Keratinocyte (primary cell): ENCODE data around the gene ENTHD1. TPM values are rescaled to one million over a fixed set of nuclear protein-coding genes. Genes with fewer than 3 reads are reported as not detected.

Experiments
- DNase-seq: peaks from one replicate; pipeline ENCODE4 v3.0.0-alpha.2; 2011; ENCODE audit warnings: low read depth, missing footprints, low spot score
- FAIRE-seq: peaks from 2 replicates; lab custom pipeline; 2011; peaks lifted over from hg19 to GRCh38; lab: Jason Lieb, UNC
- H2AFZ ChIP-seq: 2 replicates; pipeline ENCODE4 v1.6.0; 2012; ENCODE audit warnings: low read length, control low read depth, inconsistent platforms; ENCODE audit not compliant: control insufficient read depth
- H3K27ac ChIP-seq: 2 replicates; pipeline ENCODE4 v1.5.1; 2011; ENCODE audit warnings: low read length; ENCODE audit not compliant: control insufficient read depth, insufficient read depth
- H3K27me3 ChIP-seq: 3 replicates; pipeline ENCODE4 v1.6.0; 2011; ENCODE audit warnings: low read length; ENCODE audit not compliant: control insufficient read depth, insufficient read depth; ENCODE audit errors: extremely low read depth
- H3K36me3 ChIP-seq, 2 experiments: 2 replicates in 1 of 2; 3 replicates in 1 of 2; pipeline ENCODE4 v1.5.1; 2011; ENCODE audit warnings: low read length in 2 of 2, mild to moderate bottlenecking in 1 of 2; ENCODE audit not compliant: control insufficient read depth in 2 of 2, insufficient read depth in 2 of 2; ENCODE audit errors: extremely low read depth in 1 of 2
- H3K4me1 ChIP-seq: 3 replicates; pipeline ENCODE4 v1.5.1; 2011; ENCODE audit warnings: low read length; ENCODE audit not compliant: control insufficient read depth, insufficient read depth; ENCODE audit errors: extremely low read depth
- H3K4me2 ChIP-seq: 3 replicates; pipeline ENCODE4 v1.6.0; 2011; ENCODE audit warnings: low read depth, low read length; ENCODE audit not compliant: control insufficient read depth, insufficient read depth; ENCODE audit errors: extremely low read depth
- H3K4me3 ChIP-seq, 3 experiments: fragments of 200-600 bp in 1 of 3; sonication (generic) in 1 of 3; 2 replicates in 2 of 3; 3 replicates in 1 of 3; pipeline ENCODE4 v1.5.1; 2011 to 2016; ENCODE audit warnings: low read length in 3 of 3, mild to moderate bottlenecking in 3 of 3, control low read depth in 2 of 3, inconsistent platforms in 1 of 3, low read depth in 1 of 3, mixed read lengths in 1 of 3, mixed run types in 1 of 3, moderate library complexity in 1 of 3; ENCODE audit not compliant: control insufficient read depth in 2 of 3, insufficient read depth in 2 of 3; ENCODE audit errors: extremely low read depth in 1 of 3
- H3K79me2 ChIP-seq: 2 replicates; pipeline ENCODE4 v1.6.0; 2012; ENCODE audit warnings: low read length; ENCODE audit not compliant: control insufficient read depth, insufficient read depth
- H3K9ac ChIP-seq: 3 replicates; pipeline ENCODE4 v1.6.0; 2011; ENCODE audit warnings: low read length; ENCODE audit not compliant: control insufficient read depth, insufficient read depth; ENCODE audit errors: extremely low read depth
- H3K9me1 ChIP-seq: 3 replicates; pipeline ENCODE4 v1.6.0; 2011; ENCODE audit warnings: low read length; ENCODE audit not compliant: control insufficient read depth, insufficient read depth; ENCODE audit errors: extremely low read depth
- H3K9me3 ChIP-seq: 2 replicates; pipeline ENCODE4 v1.5.1; 2012; ENCODE audit warnings: low read depth, low read length; ENCODE audit not compliant: control insufficient read depth
- H4K20me1 ChIP-seq: 3 replicates; pipeline ENCODE4 v1.6.0; 2011; ENCODE audit warnings: low read length; ENCODE audit not compliant: control insufficient read depth, insufficient read depth; ENCODE audit errors: extremely low read depth
- CTCF ChIP-seq, 3 experiments: IDR thresholded peaks in 1 of 3; conservative IDR thresholded peaks in 1 of 3; optimal IDR thresholded peaks in 1 of 3; 2 replicates in 2 of 3; 3 replicates in 1 of 3; pipeline versions ENCODE3 to v1.5.1; 2011; ENCODE audit warnings: low read length in 3 of 3, mild to moderate bottlenecking in 3 of 3, moderate library complexity in 2 of 3, control low read depth in 1 of 3, inconsistent platforms in 1 of 3; ENCODE audit not compliant: insufficient read depth in 2 of 3; ENCODE audit errors: extremely low read depth in 1 of 3
- EZH2 ChIP-seq: IDR thresholded peaks from one replicate; pipeline ENCODE4 v1.6.1; 2012; ENCODE audit warnings: inconsistent platforms, mild to moderate bottlenecking, low read length, moderate library complexity
- dilution Hi-C: fragments of 300-500 bp; cut with MboI; formaldehyde crosslinking; loops from one replicate; pipeline ENCODE4 v1.7.0; 2020; ENCODE audit warnings: low sequenced_read_pairs; ENCODE audit not compliant: extremely low pct_ligation_motif_present
- polyA plus RNA-seq, 5 experiments: library from polyadenylated mRNA; depleted of rRNA in 3 of 5; stranded (reverse) in 3 of 5; stranded (forward) in 1 of 5; unstranded in 1 of 5; fragments of >200 nt; gene quantifications; 1 replicate in 1 of 5; 2 replicates in 3 of 5; 3 replicates in 1 of 5; pipeline versions ENCODE4 v1.2.1 to v1.2.3, GENCODE V29; 2011 to 2012; ENCODE audit warnings: missing spikeins in 2 of 5, low read depth in 1 of 5, low replicate concordance in 1 of 5

Gene ENTHD1
- polyA plus RNA-seq, 1 donor (not counting 4 experiments of a cell fraction or from before 2014, with no cell fraction given) = not detected

DNA sequence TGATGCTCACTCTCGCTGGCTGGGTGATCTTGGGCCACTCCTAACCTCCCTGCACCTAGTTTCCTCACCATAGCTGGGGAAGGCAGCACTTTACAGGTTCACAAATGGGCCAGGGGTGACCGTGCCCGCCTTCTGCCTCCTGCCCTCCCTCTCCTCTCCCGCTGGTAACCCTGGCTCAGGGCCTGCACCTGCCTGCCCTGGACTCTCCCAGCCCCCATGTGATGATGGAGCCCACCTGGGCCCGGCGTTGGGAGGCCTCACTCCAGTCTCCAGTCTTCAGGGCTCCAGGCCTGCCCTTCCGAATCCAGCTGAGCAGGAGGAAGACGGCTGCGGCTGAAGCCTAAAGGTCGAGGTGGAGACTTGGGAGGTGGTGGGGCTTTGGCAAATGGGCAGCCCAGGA is 170.1 kb downstream of the ENTHD1 start:
- Histone ChIP-seq H3K4me3 (no peak overlapping the region), H3K9me1 (no peaks in the 10 kb centered on the region), H3K4me2 (no peak overlapping the region), H4K20me1 (no peaks in the 10 kb centered on the region), H3K9ac (no peak overlapping the region), H3K27me3 (peaks cover 4% of the 10 kb centered on the region), H3K9me3 (no peaks in the 10 kb centered on the region), H3K79me2 (no peaks in the 10 kb centered on the region), H2AFZ (no peak overlapping the region), H3K4me1 (no peaks in the 10 kb centered on the region), H3K36me3 (no peaks in the 10 kb centered on the region), H3K27ac (no peak overlapping the region)
- dilution Hi-C loops = no loop called here
- TF ChIP-seq CTCF (optimal IDR thresholded peaks at IDR 0.05 in 1 of 3, IDR thresholded peaks at IDR 0.05 in 1 of 3, conservative IDR thresholded peaks at IDR 0.05 in 1 of 3; ENCODE audit: extremely low read depth in 1 of 3, insufficient read depth in 2 of 3, low read length in 3 of 3) (no peak), EZH2 (no peak)
- FAIRE-seq = no peak
- no peak for DNase-seq

DNA sequence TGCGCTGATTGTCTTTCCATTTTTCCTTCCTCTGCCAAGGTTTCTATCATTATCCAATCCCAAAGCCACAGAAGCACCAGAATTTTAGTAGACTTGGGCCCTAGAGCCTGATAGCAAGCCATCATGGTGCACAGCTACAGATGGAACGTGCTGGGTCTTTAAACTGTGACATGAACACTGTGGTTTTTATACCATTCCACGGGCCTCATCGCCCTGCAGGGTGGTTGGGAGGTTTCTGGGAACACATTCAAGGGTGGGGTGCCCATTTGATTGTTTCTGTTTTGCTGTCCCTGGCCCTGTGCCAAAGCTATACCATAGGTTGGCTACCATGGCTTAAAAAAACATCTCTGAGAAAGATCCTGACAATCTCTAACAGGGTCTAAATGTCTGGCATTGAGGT is 171.1 kb downstream of the ENTHD1 start:
- H3K36me3 ChIP-seq = no peaks in the 10 kb centered on the region
- no peak for DNase-seq
- no peaks in the 10 kb centered on the region for H3K9me1 ChIP-seq
- H3K4me1 ChIP-seq = no peaks in the 10 kb centered on the region
- H3K4me3 ChIP-seq = no peak overlapping the region
- no peak for FAIRE-seq
- H3K4me2 ChIP-seq = no peak overlapping the region
- no peak overlapping the region for H3K27ac ChIP-seq
- H3K79me2 ChIP-seq = no peaks in the 10 kb centered on the region
- H3K9ac ChIP-seq = no peak overlapping the region
- H3K27me3 ChIP-seq = peaks cover 4% of the 10 kb centered on the region
- TF ChIP-seq CTCF (optimal IDR thresholded peaks at IDR 0.05 in 1 of 3, IDR thresholded peaks at IDR 0.05 in 1 of 3, conservative IDR thresholded peaks at IDR 0.05 in 1 of 3; ENCODE audit: extremely low read depth in 1 of 3, insufficient read depth in 2 of 3, low read length in 3 of 3) (no peak), EZH2 (no peak)
- H4K20me1 ChIP-seq = no peaks in the 10 kb centered on the region
- dilution Hi-C loops = no loop called here
- no peak overlapping the region for H2AFZ ChIP-seq
- no peaks in the 10 kb centered on the region for H3K9me3 ChIP-seq
